Common myeloid progenitor, CD34-positive (primary cell): ENCODE results near the gene TTBK2.
A peak's percentile ranks its signal among the peaks of the same experiment; 100 is the strongest.

Experiments used
- CTCF ChIA-PET: fragments of 350-600 bp; sonication (Branson Sonifier 250); formaldehyde crosslinking; loops from one replicate; lab custom pipeline; 2021; ENCODE audit warnings: antibody characterized with exemption; lab: Charles Lee
- POLR2A ChIA-PET: fragments of 350-600 bp; sonication (Branson Sonifier 250); formaldehyde crosslinking; loops from one replicate; lab custom pipeline; 2021; ENCODE audit warnings: antibody characterized with exemption; lab: Charles Lee
- DNase-seq, 3 donors: peaks; one replicate each; pipeline versions ENCODE4 v3.0.0 to v3.0.0-alpha.2; 2013
- H3K27ac ChIP-seq, 2 experiments: 1 replicate in 1 of 2; 2 replicates in 1 of 2; pipeline ENCODE4 v1.7.0; 2013; ENCODE audit warnings: inconsistent platforms in 2 of 2, low read length in 2 of 2, mild to moderate bottlenecking in 2 of 2, low read depth in 1 of 2, moderate library complexity in 1 of 2; ENCODE audit not compliant: severe bottlenecking in 2 of 2, insufficient read depth in 1 of 2, poor library complexity in 1 of 2
- H3K27me3 ChIP-seq, 5 experiments: replicated peaks in 2 of 5; 1 replicate in 3 of 5; 2 replicates in 2 of 5; pipeline versions ENCODE4 v1.6.1 to v1.7.0; 2013; ENCODE audit warnings: low read length in 4 of 5, mild to moderate bottlenecking in 2 of 5, moderate library complexity in 2 of 5, inconsistent platforms in 1 of 5; ENCODE audit not compliant: insufficient read depth in 5 of 5, control insufficient read depth in 4 of 5
- H3K36me3 ChIP-seq, 4 experiments: 1 replicate in 2 of 4; 2 replicates in 2 of 4; pipeline versions ENCODE4 v1.6.1 to v1.7.0; 2013; ENCODE audit warnings: low read length in 3 of 4, control low read depth in 1 of 4, mild to moderate bottlenecking in 1 of 4; ENCODE audit not compliant: control insufficient read depth in 4 of 4, insufficient read depth in 4 of 4
- H3K4me1 ChIP-seq, 4 experiments: 1 replicate in 3 of 4; 2 replicates in 1 of 4; pipeline versions ENCODE4 v1.6.1 to v1.7.1; 2013; ENCODE audit warnings: low read length in 3 of 4, mild to moderate bottlenecking in 3 of 4, control low read depth in 1 of 4, inconsistent platforms in 1 of 4, moderate library complexity in 1 of 4; ENCODE audit not compliant: control insufficient read depth in 4 of 4, insufficient read depth in 4 of 4; ENCODE audit errors: control extremely low read depth in 1 of 4
- H3K4me3 ChIP-seq, 7 experiments: 1 replicate in 4 of 7; 2 replicates in 3 of 7; pipeline versions ENCODE4 v1.5.1 to v1.7.0; 2013; ENCODE audit warnings: mild to moderate bottlenecking in 7 of 7, low read length in 6 of 7, moderate library complexity in 6 of 7, inconsistent platforms in 2 of 7, low read depth in 2 of 7, control low read depth in 1 of 7; ENCODE audit not compliant: insufficient read depth in 4 of 7, control insufficient read depth in 1 of 7; ENCODE audit errors: extremely low read depth in 1 of 7
- H3K9me3 ChIP-seq, 5 experiments: 1 replicate in 4 of 5; 2 replicates in 1 of 5; pipeline versions ENCODE4 v1.6.1 to v1.7.1; 2013; ENCODE audit warnings: low read length in 4 of 5, mild to moderate bottlenecking in 2 of 5, inconsistent platforms in 1 of 5, low read depth in 1 of 5, moderate library complexity in 1 of 5; ENCODE audit not compliant: control insufficient read depth in 4 of 5, insufficient read depth in 2 of 5; ENCODE audit errors: control extremely low read depth in 1 of 5
- WGBS: methylation state at CpG from one replicate; pipeline ENCODE4 v1.1.5; 2013; ENCODE audit not compliant: insufficient coverage; 5-methylcytosine and 5-hydroxymethylcytosine counted together

Gene TTBK2

GRCh38 chr15:42808913-42809312 lies 111.7 kb downstream of the TTBK2 start:
- ChIA-PET POLR2A (no interaction called here), CTCF (no interaction called here)
- no peak for DNase-seq
- H3K4me1 ChIP-seq = no peaks in the 10 kb centered on the region
- H3K27me3 ChIP-seq = no peaks in the 10 kb centered on the region
- WGBS = no CpG with 5 or more reads among the region's 1 CpG
- H3K4me3 ChIP-seq = no peak overlapping the region
- H3K36me3 ChIP-seq = peaks cover 7 to 29% (median 16%) of the 10 kb centered on the region in 4 experiments
- no peaks in the 10 kb centered on the region for H3K9me3 ChIP-seq
- H3K27ac ChIP-seq = no peak overlapping the region

DNA sequence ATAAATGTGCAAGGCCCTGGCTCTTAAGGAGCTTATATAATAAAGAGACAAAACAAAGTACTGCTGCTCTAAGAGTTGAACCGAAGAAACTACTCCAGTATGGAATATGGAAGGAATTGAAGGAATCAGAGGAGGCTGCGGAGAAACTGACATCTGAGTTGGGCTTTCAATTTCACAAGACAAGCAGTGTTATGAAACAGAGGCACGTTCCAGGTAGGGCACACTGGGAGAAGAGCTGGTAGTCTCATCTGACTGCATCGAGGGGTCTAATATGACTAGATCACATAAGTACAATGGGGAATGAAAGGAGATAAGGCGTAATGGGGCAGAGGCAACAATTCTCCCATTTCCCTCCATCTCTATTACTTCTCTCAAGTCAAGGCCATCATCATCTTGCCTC lies 115.3 kb downstream of the TTBK2 start:
- Histone ChIP-seq H3K9me3 (no peaks in the 10 kb centered on the region), H3K36me3 (peaks cover 6 to 52% (median 12%) of the 10 kb centered on the region in 4 experiments), H3K27ac (no peak overlapping the region), H3K27me3 (no peaks in the 10 kb centered on the region), H3K4me1 (no peaks in the 10 kb centered on the region), H3K4me3 (no peak overlapping the region)
- DNase-seq = no peak
- ChIA-PET CTCF (no interaction called here), POLR2A (no interaction called here)
- 100% methylated on average over 3 of the region's 5 CpGs for WGBS

GRCh38 chr15:42804739-42805138 lies 115.8 kb downstream of the TTBK2 start:
- Histone ChIP-seq H3K4me3 (no peak overlapping the region), H3K27ac (no peak overlapping the region), H3K27me3 (no peaks in the 10 kb centered on the region), H3K9me3 (no peaks in the 10 kb centered on the region), H3K36me3 (peaks cover 2 to 48% (median 8%) of the 10 kb centered on the region in 4 experiments), H3K4me1 (no peaks in the 10 kb centered on the region)
- 78% methylated on average over 1 of the region's 3 CpGs for WGBS
- ChIA-PET CTCF (interaction anchor here (0.9 kb wide), 1 partner anchor 122 kb away, joined by 3 read pairs; no protein-coding TSS in a partner anchor), POLR2A (no interaction called here)
- no peak for DNase-seq

- no peak overlapping the region for H3K27ac ChIP-seq
- H3K4me3 ChIP-seq = no peak overlapping the region
- no peak for DNase-seq
- WGBS = no CpG with 5 or more reads among the region's 4 CpGs
- peaks cover 4 to 44% (median 7%) of the 10 kb centered on the region in 4 experiments for H3K36me3 ChIP-seq
- POLR2A ChIA-PET = no interaction called here
- CTCF ChIA-PET = interaction anchor here (1.3 kb wide), 1 partner anchor 119 kb away, joined by 3 read pairs; no protein-coding TSS in a partner anchor
- H3K9me3 ChIP-seq = no peaks in the 10 kb centered on the region
- H3K4me1 ChIP-seq = no peaks in the 10 kb centered on the region
- H3K27me3 ChIP-seq = no peaks in the 10 kb centered on the region
Measured at GRCh38 chr15:42803436-42803835, 117.1 kb downstream of the TTBK2 start.

DNA sequence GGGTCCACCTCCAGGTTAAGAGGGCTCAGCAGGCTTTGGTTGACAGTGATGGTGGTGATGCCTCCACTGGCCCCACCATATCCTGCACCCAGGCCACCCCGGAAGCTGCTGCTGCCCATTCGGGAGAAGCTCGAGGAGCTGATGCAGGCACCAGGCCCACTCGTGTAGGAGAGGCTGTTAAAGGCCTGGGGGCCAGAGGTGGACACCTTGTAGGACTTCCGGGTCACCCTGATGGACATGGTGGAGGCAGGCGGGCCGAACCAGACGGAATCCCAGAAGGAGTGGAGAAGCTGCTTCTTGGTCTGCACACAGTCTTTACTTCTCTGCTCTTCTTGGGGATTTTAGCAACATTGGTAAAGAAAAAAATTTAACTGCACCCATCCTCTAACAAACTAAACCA lies 118.4 kb downstream of the TTBK2 start:
- no peak overlapping the region for H3K4me3 ChIP-seq
- CTCF ChIA-PET = interaction anchor here (0.7 to 1.6 kb wide), 7 partner anchors 10 to 484 kb away, joined by 3 to 7 read pairs (median 3); no protein-coding TSS in a partner anchor
- H3K27ac ChIP-seq = no peak overlapping the region
- no peaks in the 10 kb centered on the region for H3K4me1 ChIP-seq
- H3K36me3 ChIP-seq = peaks cover 4 to 44% (median 7%) of the 10 kb centered on the region in 4 experiments
- 90% methylated on average over 5 of the region's 8 CpGs for WGBS
- H3K9me3 ChIP-seq = no peaks in the 10 kb centered on the region
- POLR2A ChIA-PET = no interaction called here
- H3K27me3 ChIP-seq = no peaks in the 10 kb centered on the region
- no peak for DNase-seq

DNA sequence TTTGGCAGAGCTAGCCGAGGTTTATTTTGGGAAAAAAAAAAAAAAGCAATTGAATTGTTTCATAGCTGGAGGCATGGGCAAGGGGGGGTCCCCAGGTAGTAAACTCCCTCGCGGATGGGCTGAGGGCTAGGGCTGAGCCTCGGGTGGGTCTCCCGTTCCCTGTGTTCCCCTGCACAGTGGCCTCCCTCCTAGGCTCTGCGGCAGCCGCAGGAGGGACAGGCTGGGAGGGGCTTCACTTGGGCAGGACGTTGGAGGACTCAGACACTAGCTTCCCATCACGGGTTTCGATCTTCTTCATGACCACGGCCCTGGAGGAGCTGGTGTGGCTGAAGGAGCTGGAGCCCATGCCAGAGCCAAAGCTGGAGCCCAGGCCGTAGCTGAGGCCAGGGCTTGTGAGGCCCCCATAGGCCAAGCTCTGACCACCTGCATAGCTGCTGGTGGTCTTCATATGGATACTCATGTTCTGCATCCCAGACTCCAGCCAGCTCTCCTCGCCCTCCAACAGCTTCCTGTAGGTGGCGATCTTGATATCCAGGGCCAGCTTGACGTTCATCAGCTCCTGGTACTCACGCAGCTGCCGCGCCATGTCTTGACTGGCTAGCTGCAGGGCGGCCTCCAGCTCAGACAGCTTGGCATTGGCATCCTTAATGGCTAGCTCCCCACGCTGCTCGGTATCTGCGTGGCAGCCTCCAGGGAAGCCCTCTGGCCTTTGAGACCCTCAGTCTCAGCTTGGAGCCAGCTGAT lies 119.7 kb downstream of the TTBK2 start:
- 96% methylated on average over 19 of the region's 22 CpGs for WGBS
- Histone ChIP-seq H3K27ac (no peak overlapping the region), H3K9me3 (no peaks in the 10 kb centered on the region), H3K4me3 (no peak overlapping the region), H3K27me3 (no peaks in the 10 kb centered on the region), H3K4me1 (peaks cover 0 to 9% (median 4%) of the 10 kb centered on the region in 4 experiments), H3K36me3 (peaks cover 2 to 41% (median 5%) of the 10 kb centered on the region in 4 experiments)
- ChIA-PET POLR2A (no interaction called here), CTCF (interaction anchor here (0.6 to 1.6 kb wide), 12 partner anchors 11 to 1304 kb away, joined by 3 to 7 read pairs (median 3); no protein-coding TSS in a partner anchor)
- DNase-seq = peak in 1 of 3 donors; percentile 7

- 97% methylated on average over 9 of the region's 11 CpGs for WGBS
- no peaks in the 10 kb centered on the region for H3K27me3 ChIP-seq
- no peak for DNase-seq
- H3K9me3 ChIP-seq = no peaks in the 10 kb centered on the region
- H3K27ac ChIP-seq = no peak overlapping the region
- peaks cover 0 to 9% (median 4%) of the 10 kb centered on the region in 4 experiments for H3K4me1 ChIP-seq
- CTCF ChIA-PET = no interaction called here
- no peak overlapping the region for H3K4me3 ChIP-seq
- peaks cover 6 to 43% (median 8%) of the 10 kb centered on the region in 4 experiments for H3K36me3 ChIP-seq
- POLR2A ChIA-PET = no interaction called here
Measured at GRCh38 chr15:42798802-42799201, 121.8 kb downstream of the TTBK2 start.
